Ovary (tissue), 9 donors: ENCODE measurements around the gene AFG1L. TPM values are rescaled to one million over a fixed set of nuclear protein-coding genes. Genes with fewer than 3 reads are reported as not detected.

Experiments used
- DNase-seq, 5 donors: peaks; one replicate each; pipeline ENCODE4 v3.0.0-alpha.2; 2019 to 2020
- H3K27ac ChIP-seq, 2 donors: fragments of 200-600 bp; one replicate each; pipeline versions ENCODE4 v1.5.1 to v1.8.0; 2019 to 2022
- H3K27me3 ChIP-seq: fragments of 200-600 bp; one replicate; pipeline ENCODE4 v1.8.0; 2022
- H3K36me3 ChIP-seq: fragments of 200-600 bp; sonication (generic); one replicate; pipeline ENCODE4 v1.5.1; 2019
- H3K4me1 ChIP-seq: one replicate; pipeline ENCODE4 v1.8.1; 2013; ENCODE audit warnings: mild to moderate bottlenecking, moderate library complexity; ENCODE audit not compliant: insufficient read depth
- H3K4me3 ChIP-seq: fragments of 200-600 bp; sonication (generic); one replicate; pipeline ENCODE4 v1.5.1; 2017
- H3K9me3 ChIP-seq, 2 donors: fragments of 200-600 bp in 1 of 2; sonication (generic) in 1 of 2; one replicate each; pipeline versions ENCODE4 v1.5.1 to v1.8.1; 2013 to 2019; ENCODE audit warnings: mild to moderate bottlenecking in 1 of 2, moderate library complexity in 1 of 2
- EP300 ChIP-seq: sonication (generic); formaldehyde crosslinking; IDR thresholded peaks from one replicate; pipeline ENCODE4 v1.6.1; 2017; ENCODE audit warnings: antibody characterized with exemption
- POLR2A ChIP-seq: fragments of 450-650 bp; IDR thresholded peaks from one replicate; pipeline ENCODE4 v1.6.1; 2017; ENCODE audit warnings: antibody characterized with exemption, mild to moderate bottlenecking, moderate library complexity
- WGBS, 3 donors: extraction: QIAGEN DNeasy Blood & Tissue Kit in 1 of 3; methylation state at CpG; one replicate each; pipeline versions ENCODE4 v1.1.5 to v1.1.7; 2013 to 2017; 5-methylcytosine and 5-hydroxymethylcytosine counted together
- intact Hi-C, 4 donors: fragments of 100-400 bp; cut with DNase I; formaldehyde crosslinking; loops; one replicate each; pipeline versions ENCODE4 v1.11.0 to v1.15.1; 2022 to 2023
- polyA plus RNA-seq, 2 donors: library from polyadenylated mRNA; stranded (reverse); fragments of 200-250 nt in 1 of 2; fragments of 350-450 nt in 1 of 2; fragmentation: Illumina TruSeq in 1 of 2; extraction: RNeasy Lipid Tissue Mini Kit (QIAGEN cat#74804) in 1 of 2; gene quantifications; one replicate each; pipeline ENCODE4 v1.2.3, GENCODE V29; 2013 to 2014
- total RNA-seq, 7 donors: library from RNA; depleted of rRNA in 2 of 7; stranded (reverse); fragments of >200 nt in 2 of 7; fragmentation: NEBNext Ultra II Directional in 3 of 7; extraction: Animal tissue kit (Norgen Biotek cat#: 25700) in 3 of 7; gene quantifications; one replicate each; pipeline versions ENCODE4 v1.1.0 to v1.2.4, GENCODE V29; 2016 to 2023
- TF ChIP-seq, protein P1 (sequence below), 3 donors: fragments of 450-650 bp in 2 of 3; fragments of 200-600 bp in 1 of 3; IDR thresholded peaks; one replicate each; pipeline versions ENCODE4 v1.5.1 to v1.8.0; 2016 to 2022; ENCODE audit warnings: antibody characterized with exemption in 3 of 3, mild to moderate bottlenecking in 1 of 3
- donor health status: DM: no; HTN: no; CAD: no; lungs with moderate emphysema.
- donor health status: DM: no; HTN: no; CAD: no.
- donor health status: Bipolar disorder and iron deficiency.
- donor health status: DM: yes; HTN: yes; CAD: no.
- donor health status: DM: no; HTN: no; CAD: no.
- donor health status: DM: yes; HTN: yes; CAD: no.

The AFG1L gene
- total and polyA plus RNA-seq, 9 donors: 1.2 to 7.6 (median 5.7) TPM

DNA sequence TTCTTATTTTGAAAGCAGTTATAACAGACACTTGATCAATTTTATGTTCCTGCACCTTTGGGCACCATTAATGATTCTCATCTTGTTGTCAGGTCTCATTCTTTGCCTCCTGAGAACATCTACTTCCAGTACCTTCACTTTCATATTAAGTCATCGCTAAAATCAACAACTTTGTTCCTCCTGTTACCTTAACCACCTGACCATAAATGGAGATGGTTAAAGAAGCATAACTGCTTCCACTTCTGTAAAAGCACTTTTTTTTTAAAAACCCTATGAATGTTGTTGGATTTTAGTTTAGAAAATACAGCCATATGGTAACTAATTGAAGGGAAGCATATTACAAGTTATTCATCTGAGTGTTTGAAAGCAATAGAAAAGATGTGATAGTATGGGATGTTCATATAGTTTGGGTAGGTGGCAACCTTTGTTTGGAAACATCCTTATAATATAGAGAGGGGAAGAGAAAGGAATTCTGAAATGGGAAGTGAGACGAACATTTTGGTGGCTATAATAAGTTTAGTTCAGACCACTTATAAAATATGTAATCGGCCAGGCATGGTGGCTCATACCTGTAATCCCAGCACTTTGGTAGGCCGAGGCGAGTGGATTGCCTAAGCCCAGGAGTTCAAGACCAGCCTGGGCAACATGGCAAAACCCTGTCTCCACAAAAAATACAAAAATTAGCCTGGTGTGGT lies 53.9 kb downstream of the AFG1L start:
- H3K9me3 ChIP-seq: no peaks in the 10 kb centered on the region
- DNase-seq: no peak
- intact Hi-C loops: no loop called here
- H3K27me3 ChIP-seq: no peaks in the 10 kb centered on the region
- no peaks in the 10 kb centered on the region for H3K36me3 ChIP-seq
- TF ChIP-seq, protein P1, sequence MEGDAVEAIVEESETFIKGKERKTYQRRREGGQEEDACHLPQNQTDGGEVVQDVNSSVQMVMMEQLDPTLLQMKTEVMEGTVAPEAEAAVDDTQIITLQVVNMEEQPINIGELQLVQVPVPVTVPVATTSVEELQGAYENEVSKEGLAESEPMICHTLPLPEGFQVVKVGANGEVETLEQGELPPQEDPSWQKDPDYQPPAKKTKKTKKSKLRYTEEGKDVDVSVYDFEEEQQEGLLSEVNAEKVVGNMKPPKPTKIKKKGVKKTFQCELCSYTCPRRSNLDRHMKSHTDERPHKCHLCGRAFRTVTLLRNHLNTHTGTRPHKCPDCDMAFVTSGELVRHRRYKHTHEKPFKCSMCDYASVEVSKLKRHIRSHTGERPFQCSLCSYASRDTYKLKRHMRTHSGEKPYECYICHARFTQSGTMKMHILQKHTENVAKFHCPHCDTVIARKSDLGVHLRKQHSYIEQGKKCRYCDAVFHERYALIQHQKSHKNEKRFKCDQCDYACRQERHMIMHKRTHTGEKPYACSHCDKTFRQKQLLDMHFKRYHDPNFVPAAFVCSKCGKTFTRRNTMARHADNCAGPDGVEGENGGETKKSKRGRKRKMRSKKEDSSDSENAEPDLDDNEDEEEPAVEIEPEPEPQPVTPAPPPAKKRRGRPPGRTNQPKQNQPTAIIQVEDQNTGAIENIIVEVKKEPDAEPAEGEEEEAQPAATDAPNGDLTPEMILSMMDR (IDR thresholded peaks at IDR 0.05): no peak
- no peak for TF ChIP-seq POLR2A
- no peak for TF ChIP-seq EP300
- WGBS, 3 donors: 95 to 97% (median 95%) methylated on average over 5 of the region's 5 CpGs
- H3K27ac ChIP-seq: no peak overlapping the region
- peaks cover 1% of the 10 kb centered on the region for H3K4me1 ChIP-seq
- no peak overlapping the region for H3K4me3 ChIP-seq

DNA sequence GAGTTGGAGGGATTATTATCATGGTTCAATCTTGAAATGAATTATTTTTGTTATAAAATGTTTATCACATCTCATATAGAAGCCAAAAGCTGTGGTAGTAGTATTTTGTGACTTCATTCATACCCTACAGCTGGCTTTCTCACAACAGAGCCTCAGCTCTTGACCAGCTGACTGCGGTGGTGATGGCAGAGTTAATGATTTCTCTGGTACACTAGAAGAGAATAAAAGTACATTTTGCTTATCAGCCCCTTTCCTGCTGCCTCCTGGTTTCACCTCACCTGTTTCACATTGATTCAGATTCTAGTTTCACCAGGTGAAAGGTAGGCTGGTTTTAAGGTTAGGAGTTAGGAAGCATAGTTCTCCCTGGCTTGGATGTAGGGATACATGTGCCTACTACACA lies 55.7 kb downstream of the AFG1L start:
- DNase-seq: no peak
- no peaks in the 10 kb centered on the region for H3K9me3 ChIP-seq
- 91 to 100% (median 93%) methylated on average over 1 of the region's 1 CpG for WGBS, 3 donors
- no peak overlapping the region for H3K27ac ChIP-seq
- H3K4me1 ChIP-seq: peaks cover 1% of the 10 kb centered on the region
- intact Hi-C loops: no loop called here
- no peak overlapping the region for H3K4me3 ChIP-seq
- TF ChIP-seq, protein P1 (IDR thresholded peaks at IDR 0.05): no peak
- TF ChIP-seq EP300 (no peak), POLR2A (no peak)
- no peaks in the 10 kb centered on the region for H3K27me3 ChIP-seq
- no peaks in the 10 kb centered on the region for H3K36me3 ChIP-seq

DNA sequence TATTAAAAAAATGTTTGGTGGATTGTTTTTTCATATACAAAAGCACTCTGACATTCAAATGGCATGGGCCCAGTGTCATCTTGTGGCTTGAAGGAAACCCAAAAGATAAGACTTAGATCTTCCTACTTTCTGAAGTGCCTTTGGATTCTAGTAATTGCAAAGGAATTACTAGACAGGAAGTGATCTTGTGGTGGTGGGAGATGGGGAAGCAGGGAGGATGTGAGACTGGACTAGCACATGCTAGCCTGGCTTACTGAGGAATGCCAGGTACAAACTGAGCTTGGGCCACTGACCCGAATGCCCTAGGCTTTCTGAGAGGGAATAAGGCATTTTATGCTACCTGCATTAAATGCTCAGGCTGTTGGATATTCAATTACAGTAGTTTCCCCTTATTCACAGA lies 59.0 kb downstream of the AFG1L start:
- TF ChIP-seq, protein P1 (IDR thresholded peaks at IDR 0.05): no peak
- TF ChIP-seq EP300 (no peak), POLR2A (no peak)
- no peaks in the 10 kb centered on the region for H3K27me3 ChIP-seq

DNA sequence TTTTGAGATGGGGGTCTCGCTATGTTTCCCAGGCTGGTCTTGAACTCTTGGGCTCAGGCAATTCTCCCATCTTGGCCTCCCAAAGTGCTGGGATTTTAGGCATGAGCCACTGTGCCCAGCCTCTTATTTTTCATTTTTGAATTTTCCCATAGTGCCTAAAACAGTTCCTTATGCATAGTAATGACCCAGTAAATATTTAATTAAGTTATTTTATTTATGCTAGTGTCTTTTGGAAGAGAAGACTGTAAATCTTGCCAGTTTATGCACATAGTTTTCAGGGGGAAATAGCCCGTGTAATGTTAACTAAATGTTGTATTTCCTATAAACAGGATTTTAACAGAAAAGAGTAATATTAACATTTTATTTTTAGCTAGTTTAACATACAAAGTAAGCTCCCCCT lies 60.3 kb downstream of the AFG1L start:
- DNase-seq: no peak
- Histone ChIP-seq H3K4me1 (no peaks in the 10 kb centered on the region), H3K36me3 (no peaks in the 10 kb centered on the region), H3K27ac (no peak overlapping the region), H3K9me3 (no peaks in the 10 kb centered on the region), H3K4me3 (no peak overlapping the region), H3K27me3 (no peaks in the 10 kb centered on the region)
- intact Hi-C loops: no loop called here
- 68 to 91% (median 85%) methylated on average over 2 of the region's 2 CpGs for WGBS, 3 donors
- TF ChIP-seq POLR2A (no peak), EP300 (no peak)
- TF ChIP-seq, protein P1 (IDR thresholded peaks at IDR 0.05): no peak

More for the DNA sequence above, 59.0 kb downstream of the AFG1L start:
- intact Hi-C loops: no loop called here
- no peak for DNase-seq
- H3K27ac ChIP-seq: no peak overlapping the region
- peaks cover 1% of the 10 kb centered on the region for H3K4me1 ChIP-seq
- 89 to 96% (median 95%) methylated on average over 1 of the region's 1 CpG for WGBS, 3 donors
- no peaks in the 10 kb centered on the region for H3K9me3 ChIP-seq
- no peaks in the 10 kb centered on the region for H3K36me3 ChIP-seq
- H3K4me3 ChIP-seq: no peak overlapping the region
